GM18499 (cell line): ENCODE data around the gene C1QA.
"Not testable (repeated sequence)": the region's sequence is repeated elsewhere in the genome, so short reads cannot be mapped to it uniquely, and the experiment has no call there.

Experiments used
- ATAC-seq: cut with Tn5 transposase; IDR thresholded peaks from one replicate; pipeline ENCODE4 v1.9.1; 2021; ENCODE audit warnings: moderate number of reproducible peaks; ENCODE audit not compliant: insufficient read depth, unreplicated experiment

C1QA gene

DNA sequence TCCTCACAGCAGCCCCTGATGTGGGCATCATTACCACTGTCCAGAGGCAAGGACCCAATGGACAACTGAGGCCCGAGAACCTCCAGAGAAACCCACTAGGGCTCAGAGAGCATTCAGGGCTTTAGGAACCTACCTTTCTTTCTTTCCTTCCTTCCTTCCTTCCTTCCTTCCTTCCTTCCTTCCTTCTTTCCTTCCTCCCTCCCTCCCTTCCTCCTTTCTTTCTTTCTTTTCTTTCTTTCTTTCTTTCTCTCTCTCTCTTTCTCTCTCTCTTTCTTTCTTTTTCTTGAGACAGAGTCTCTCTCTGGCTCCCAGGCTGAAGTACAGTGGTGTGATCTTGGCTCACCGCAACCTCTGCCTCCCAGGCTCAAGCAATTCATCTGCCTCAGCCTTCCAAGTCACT is 32.4 kb downstream of the C1QA start:
- ATAC-seq = not testable (repeated sequence)

DNA sequence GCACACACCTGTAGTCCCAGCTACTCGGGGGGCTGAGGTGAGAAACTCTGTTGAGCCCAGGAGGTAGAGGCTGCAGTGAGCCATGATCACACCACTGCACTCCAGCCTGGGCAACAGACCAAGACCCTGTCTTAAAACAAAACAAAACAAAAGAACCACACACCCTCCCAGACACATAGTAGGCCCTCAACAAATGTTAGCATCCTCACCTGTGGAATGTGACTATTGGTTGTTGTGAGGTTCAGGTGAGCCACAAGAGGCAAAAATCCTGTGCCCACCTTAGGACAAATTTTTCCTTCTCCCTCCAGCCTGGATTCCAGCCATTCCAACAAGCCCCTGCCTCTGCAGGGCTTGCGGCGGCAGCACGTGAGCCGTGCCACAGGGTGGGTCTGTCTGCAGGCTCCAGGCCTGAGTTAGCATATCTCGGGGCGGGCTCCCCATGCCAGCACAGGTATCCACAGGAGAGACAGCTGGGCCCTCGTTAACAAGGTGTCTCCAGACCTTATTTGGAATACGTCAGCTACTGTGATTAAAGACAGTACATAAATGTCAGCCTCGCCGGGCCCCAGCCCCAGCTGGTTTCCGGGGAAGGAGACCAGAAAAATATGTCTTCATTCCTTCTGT is 34.0 kb downstream of the C1QA start:
- ATAC-seq = no peak

DNA sequence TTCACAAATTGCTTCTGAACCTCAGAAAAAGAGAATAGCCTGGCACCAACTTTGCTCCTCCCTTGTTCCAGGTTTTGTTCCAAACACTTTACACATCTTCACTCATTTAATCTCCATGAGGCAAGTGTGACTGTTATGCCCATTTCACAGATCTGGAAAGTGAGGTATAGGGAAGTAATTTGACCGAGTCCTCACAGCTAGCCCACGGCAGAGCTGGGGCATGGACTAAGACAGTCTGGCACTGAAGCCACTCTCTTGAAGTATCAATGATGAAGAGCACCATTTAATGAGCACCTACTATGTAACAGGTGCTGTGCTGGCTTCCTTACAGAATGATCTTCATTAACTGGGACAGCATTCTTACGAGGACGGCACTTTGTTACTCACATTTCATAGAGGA is 35.6 kb downstream of the C1QA start:
- no peak for ATAC-seq

DNA sequence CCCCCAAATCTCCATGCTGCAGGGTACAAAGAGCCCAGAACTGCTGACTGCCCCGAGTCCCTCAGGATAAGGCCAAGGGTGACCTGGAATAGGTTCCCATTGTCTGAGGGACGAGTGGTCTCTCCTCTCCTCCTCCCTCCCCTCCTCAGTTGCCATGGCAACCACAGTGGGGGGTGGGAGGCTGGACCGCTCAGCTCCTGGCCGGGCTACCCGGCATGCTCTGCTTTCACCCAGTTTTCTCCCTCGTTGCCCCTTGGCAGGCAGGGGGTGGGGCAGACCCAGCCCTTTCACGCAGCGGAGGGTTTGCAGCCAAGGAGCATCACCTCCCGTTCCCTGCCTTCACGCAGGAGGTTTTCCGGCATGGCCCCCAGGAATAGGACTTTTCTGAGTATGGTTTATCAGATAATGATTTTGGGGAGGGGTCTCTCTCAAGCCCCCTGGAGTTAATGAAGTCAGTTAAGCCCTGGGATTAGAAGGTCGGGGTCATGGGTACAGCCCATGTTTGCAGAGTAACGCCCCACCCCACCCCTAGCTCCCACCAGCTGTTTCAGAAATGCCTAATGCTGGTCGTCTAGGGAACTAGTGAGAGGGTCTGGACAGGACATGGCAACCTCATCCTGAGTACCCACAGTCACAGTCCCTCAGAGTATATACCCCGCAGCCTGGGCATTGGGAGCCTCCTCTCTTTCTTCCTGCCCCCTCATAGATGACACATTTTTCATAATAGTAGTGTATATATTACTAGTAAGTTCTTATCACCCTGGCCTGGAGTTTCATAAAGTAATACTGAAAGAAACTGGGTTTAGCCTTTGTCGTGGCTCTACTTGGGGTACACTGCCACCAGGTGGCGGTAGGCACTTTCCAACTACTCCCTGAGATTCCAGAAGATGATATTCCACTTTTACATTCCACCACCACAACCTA is 37.3 kb downstream of the C1QA start:
- ATAC-seq = no peak

DNA sequence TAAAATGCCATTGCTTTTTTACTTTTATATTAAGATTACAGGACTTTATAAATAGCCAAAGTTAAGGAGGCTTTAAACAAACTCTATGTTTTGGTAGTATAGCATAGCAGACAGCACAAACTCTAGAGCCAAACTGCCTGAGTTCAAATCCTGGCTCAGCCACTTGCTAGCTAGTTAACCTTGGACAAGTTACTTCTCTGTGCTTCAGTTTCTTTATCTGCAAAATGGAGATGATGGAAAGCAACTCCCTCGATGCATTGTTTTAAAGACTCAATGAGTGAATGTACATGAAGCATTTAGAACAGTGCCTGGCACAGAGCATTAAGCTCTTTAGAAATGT is 38.0 kb downstream of the C1QA start:
- no peak for ATAC-seq

DNA sequence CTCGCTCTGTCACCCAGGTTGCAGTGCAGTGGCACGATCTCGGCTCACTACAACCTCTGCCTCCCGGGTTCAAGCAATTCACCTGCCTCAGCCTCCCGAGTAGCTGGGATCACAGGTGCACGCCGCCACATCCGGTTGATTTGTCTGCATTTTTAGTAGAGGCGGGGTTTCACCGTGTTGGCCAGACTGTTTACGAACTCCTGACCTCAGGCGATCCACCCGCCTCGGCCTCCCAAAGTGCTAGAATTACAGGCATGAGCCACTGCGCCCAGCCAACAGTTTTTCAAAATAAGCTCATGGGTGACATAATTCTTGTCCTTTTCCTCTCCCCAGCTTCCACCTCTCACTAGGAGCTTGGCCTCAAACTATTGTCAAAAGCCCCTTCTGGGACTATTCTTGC is 39.7 kb downstream of the C1QA start:
- ATAC-seq = not testable (repeated sequence)

DNA sequence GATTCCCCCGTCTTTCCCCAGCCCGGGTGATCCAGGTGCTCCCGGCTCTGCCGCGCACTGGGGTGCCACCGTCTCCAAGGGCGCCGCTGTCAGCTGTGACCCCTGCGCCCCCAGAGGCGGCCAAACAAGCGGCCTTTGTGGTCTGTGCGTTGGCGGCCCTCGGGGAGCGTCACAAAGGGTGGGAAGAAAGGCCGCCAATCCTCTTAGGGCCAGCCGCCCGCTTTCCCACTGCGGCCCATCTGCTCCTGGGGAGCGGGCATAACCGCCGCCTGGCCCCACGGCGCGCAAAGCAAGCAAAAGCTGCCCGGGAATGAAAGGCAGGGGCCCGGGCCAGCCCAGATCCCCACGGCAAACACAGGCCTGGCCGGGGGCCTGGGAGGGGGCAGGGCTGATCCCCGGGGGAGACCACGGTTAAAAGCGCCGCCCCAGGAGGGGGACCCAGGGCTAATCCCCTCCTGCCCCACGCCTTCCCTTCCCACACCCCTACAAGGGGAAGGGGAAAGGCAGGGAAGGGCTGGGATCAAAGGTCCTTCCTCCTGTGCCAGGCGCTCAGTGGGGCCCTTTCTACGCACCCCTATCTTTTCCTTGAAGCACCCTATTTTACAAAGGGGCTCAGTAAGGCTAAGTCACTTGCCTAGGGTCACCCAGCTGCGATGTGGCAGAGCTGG is 40.6 kb downstream of the C1QA start:
- ATAC-seq = no peak

DNA sequence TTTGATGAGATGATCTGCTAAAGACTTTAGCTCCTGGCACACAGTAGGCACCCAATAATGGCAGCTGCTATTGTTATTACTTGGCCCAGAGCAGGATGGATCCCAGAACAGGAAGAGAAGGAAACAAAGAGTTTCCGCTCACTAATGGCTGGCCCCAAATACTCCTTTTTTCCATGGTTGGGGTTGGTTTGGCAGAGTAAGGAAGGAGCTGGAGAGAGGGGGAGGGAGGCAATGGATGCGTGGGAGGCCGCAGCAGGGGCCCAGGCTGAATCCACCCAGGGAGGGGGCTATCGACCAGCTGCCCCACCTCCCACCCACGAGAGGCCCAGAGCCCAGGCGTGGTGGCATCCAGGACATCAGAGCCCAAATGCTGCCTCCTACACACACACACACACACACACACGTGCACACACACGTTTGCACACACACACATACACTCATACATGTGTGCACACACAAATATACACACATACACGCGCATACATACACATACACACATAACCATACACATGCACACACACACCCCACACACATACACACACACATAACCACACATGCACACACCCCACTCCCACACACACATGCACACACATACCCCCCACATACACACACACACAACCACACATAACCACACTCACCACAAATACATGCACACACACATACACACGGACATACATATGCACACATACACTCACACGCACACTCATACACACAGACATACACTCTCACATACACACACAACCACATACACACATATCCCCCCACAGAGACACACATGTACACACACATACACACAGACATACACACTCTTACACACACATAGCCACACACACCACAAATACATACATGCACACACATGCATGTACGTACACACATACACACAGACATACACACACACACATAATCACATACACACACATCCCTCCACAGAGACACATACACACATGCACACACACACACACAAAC is 41.8 kb downstream of the C1QA start:
- no peak for ATAC-seq

DNA sequence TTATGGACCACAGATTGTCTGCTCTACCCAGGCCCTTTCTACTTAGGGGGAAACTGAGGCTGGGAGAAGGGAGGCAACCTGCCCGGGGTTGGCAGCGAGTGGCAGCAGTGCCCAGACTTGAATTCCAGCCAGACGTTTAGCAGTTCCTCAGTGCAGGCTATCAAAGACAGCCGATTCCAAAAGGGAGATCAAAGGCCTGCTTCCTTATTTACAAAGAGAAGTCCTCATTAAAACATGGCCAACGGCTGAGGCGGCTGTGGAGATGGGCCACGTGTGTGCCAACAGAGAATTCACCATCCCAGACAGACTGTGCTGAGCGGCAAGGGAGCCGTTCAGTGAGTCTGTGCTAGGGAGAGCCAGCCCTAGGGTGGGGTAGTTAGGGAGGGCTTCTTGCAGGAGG is 44.3 kb downstream of the C1QA start:
- no peak for ATAC-seq

DNA sequence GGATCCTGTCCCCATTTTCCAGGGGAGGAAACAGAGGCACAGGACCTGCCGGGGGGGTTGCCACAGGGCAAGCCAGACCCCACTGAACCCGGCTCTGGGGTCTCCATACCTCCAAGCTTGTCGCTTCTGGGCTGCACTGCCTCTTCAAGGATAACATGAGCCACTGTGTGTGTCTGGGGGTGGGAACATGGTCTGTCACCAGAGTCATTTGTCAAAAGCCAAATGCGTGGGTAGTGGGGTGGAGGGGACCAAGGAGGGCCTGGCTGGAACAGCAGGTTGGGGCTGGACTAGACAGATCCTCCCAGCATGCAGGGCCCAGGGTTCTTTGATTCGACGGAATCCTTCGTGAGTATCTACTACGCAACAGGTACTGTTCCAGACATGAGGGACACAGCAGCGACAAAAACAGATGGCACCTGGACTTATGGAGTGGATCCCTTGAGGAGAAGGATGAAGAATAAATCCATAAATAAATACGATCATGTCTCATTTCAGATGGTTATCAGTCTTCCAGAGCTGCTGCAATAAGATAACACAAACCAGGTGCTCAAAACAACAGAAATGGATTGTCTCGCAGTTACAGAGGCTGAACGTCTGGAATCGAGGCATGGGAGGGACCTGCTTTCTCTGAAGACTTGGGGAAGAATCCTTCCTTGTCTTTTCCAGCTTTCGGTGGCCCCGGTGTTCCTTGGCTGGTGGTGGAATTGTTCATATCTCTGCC is 45.3 kb downstream of the C1QA start:
- no peak for ATAC-seq

DNA sequence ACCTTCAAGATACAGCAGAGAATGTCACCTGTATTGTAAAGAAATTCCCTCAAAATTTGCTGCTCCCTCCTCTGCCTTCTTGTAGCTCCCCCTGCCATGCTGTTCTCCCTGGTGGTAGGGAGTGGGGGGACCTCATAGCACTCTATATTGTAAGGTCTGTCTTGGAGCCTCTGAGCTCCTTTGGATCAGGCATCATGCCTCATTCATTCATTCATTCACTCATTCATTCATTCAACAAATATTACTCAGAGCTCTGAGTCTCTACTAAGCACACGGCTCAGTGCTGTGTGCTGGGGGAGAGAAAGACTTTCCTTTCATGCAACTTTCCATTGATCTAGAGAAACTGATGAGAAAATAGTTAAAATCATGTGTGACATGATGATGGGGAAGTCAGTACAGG is 47.1 kb downstream of the C1QA start:
- ATAC-seq = no peak

DNA sequence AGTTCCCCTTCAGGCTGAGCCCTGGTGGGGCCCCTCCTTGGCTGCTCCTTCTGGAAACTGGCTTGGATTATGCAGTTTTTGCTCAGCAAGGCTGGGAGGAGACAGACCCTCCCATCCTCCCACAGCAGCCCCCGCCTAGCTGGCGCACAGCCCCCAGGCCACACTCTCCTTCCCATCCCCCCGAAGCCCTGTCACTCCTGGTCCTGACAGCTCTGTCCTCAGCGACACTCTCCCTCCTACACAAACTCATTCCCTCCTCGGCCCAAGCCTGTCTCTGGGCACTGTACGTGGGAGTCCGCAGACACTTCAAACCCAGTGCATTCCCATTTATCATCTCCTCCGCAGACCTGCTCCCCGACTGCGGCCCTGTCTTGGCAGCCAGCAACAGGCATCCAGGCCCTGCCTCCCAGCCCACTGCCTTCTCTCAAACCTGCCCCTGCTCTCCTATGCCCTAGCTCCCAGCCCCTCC is 49.2 kb downstream of the C1QA start:
- no peak for ATAC-seq

DNA sequence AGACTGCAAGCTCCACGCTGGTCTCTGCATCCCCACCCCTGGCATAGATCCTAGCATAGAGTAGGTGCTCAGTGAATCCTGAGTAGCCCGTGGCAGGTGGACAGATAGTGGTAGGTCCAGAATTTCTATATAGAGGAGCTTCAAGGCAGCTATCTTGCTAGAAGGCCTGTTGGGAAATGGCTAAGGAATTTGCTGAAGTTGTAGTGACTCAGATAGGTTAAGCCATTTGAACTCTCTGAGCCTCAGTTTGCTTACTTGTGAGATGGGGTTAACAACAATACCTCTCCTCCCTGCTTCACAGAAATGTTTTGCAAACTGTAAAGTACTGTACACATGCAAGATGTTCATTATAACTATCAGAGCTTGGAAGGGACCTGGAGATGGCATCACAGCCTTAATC is 50.8 kb downstream of the C1QA start:
- ATAC-seq = no peak

DNA sequence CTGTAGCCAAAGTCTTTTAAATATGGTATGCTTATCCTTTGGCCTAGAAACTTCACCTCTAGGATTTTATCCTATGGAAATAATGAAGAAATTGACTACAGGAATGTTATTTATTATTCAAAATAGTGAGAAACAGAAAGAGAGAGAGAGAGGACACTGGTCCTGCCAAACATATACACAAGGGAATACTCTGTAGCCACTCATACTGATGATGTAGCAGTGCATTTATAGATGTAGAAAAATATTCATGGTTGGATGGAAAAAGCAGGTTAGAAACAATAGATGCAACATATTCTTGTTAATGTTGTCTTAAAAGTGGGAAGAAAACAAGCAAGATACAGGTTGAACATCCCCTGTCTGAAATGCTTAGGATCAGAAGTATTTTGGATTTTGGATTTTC is 52.0 kb downstream of the C1QA start:
- no peak for ATAC-seq
